ENCODE data around the gene BRF1. TPM values are rescaled to one million over a fixed set of nuclear protein-coding genes. Genes with fewer than 3 reads are reported as not detected.
A peak's percentile ranks its signal among the peaks of the same experiment; 100 is the strongest.

Gene BRF1
- total RNA-seq, 2 donors from 2014 or later: 16.2 to 17.2 TPM

DNA sequence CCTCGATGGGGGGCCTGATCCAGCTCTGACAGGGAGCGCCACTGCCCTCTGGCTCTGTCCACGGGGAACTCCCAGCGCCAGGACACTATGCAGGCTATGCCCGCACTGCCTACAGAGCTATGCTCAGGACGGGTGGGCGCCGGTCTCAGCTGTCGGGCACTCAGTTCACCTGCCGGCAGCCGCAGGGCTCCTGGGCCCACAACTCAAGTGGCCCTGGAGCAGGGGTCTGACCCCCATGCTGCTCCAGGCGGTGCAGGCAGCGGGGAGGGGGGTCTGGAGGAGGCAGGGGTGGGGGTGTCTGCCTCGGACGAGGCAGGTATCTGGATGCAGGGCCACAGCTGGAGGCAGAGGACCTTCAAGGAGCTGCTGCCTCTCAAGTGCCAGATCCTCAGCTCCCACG is 91.2 kb downstream of the BRF1 start:
- TF ChIP-seq, protein P1, sequence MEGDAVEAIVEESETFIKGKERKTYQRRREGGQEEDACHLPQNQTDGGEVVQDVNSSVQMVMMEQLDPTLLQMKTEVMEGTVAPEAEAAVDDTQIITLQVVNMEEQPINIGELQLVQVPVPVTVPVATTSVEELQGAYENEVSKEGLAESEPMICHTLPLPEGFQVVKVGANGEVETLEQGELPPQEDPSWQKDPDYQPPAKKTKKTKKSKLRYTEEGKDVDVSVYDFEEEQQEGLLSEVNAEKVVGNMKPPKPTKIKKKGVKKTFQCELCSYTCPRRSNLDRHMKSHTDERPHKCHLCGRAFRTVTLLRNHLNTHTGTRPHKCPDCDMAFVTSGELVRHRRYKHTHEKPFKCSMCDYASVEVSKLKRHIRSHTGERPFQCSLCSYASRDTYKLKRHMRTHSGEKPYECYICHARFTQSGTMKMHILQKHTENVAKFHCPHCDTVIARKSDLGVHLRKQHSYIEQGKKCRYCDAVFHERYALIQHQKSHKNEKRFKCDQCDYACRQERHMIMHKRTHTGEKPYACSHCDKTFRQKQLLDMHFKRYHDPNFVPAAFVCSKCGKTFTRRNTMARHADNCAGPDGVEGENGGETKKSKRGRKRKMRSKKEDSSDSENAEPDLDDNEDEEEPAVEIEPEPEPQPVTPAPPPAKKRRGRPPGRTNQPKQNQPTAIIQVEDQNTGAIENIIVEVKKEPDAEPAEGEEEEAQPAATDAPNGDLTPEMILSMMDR (IDR thresholded peaks at IDR 0.05): no peak
- Histone ChIP-seq H3K27me3 (no peaks in the 10 kb centered on the region), H3K36me3 (peaks cover 12% of the 10 kb centered on the region), H3K4me1 (peaks cover 0 to 32% of the 10 kb centered on the region in 2 donors), H3K27ac (no peak overlapping the region), H3K9me3 (no peaks in the 10 kb centered on the region), H3K4me3 (no peak overlapping the region)
- DNase-seq (ENCODE audit: low spot score): no peak

DNA sequence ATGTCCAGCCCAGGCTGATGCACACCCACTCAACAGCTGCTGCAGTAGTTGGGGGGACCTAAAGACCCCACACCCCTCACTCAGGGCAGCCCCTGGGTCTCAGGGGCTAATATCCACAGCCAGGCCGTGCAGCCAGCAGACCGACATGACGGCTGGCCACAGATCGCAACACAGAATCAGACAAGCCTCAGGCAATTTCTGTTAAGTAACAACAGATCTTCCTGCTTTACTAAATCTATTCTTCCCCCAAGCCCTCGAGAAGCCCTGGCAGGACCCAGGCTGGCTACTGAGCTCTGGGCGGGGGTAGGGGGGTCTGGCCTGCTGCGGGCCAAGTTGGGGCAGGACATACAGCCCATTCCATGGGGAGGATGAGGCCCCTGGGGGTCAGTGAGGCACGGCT is 91.7 kb downstream of the BRF1 start:
- TF ChIP-seq, protein P1 (IDR thresholded peaks at IDR 0.05): no peak
- H3K36me3 ChIP-seq: peaks cover 12% of the 10 kb centered on the region
- H3K4me1 ChIP-seq: peaks cover 0 to 37% of the 10 kb centered on the region in 2 donors
- H3K4me3 ChIP-seq: no peak overlapping the region
- H3K27ac ChIP-seq: no peak overlapping the region
- no peak for DNase-seq (ENCODE audit: low spot score)
- no peaks in the 10 kb centered on the region for H3K9me3 ChIP-seq
- no peaks in the 10 kb centered on the region for H3K27me3 ChIP-seq

DNA sequence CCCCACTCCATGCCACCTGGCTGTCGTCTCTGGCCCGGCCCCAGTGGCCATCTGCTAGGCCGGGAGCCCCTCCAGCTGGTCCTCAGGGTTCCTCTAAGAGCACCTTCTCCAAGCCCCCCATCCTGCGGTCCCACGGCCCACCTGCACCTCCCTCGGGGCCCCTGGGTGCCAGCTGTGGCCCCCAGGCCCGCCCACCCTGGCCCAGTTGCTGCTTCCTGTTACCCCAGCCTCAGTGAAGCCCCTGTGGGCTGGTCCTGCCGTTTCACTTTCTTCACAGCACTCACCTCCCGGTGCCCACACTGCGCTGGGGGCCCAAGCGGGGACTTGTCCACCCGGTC is 92.1 kb downstream of the BRF1 start:
- H3K9me3 ChIP-seq: no peaks in the 10 kb centered on the region
- TF ChIP-seq, protein P1 (IDR thresholded peaks at IDR 0.05): no peak
- peaks cover 12% of the 10 kb centered on the region for H3K36me3 ChIP-seq
- H3K27ac ChIP-seq: no peak overlapping the region
- no peak overlapping the region for H3K4me3 ChIP-seq
- peaks cover 0 to 41% of the 10 kb centered on the region in 2 donors for H3K4me1 ChIP-seq
- H3K27me3 ChIP-seq: no peaks in the 10 kb centered on the region
- no peak for DNase-seq (ENCODE audit: low spot score)

DNA sequence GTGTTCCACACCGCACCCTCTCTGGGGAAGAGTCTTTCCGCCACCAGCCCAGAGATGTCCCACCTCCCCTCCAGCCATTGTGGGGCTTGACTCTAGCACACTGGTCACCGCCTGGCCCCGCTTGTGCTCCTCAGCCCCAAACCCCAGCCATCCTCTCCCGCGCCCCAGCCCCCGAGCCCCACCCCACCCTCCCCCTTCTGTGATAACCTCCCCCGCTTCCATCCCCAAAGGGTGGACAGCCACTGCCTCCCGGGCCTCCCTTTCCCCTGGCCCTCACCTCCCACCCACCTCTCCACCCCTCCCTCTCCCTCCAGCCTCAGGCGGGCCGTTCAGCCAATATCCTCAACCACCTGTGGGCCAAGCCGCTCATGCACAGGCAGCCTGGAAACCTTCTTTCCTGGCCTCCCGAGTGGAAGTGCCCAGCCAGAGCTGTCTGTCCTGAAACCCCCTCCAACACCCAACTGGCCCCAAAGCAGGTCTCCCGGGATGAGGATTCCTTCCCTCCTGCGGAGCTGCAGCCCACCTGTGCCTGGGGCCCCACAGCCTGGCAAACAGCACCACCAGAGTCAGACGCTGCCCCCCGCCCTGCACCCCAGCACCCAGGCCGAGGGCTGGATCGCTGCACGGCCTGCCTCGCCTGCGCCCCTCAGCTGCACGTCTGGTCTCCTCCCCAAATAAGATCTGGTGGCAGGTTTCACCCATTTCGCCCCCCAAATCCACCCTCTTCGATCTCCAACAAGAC is 92.6 kb downstream of the BRF1 start:
- Histone ChIP-seq H3K4me3 (no peak overlapping the region), H3K9me3 (no peaks in the 10 kb centered on the region), H3K27ac (no peak overlapping the region), H3K27me3 (no peaks in the 10 kb centered on the region), H3K36me3 (peaks cover 10% of the 10 kb centered on the region), H3K4me1 (peaks cover 0 to 46% of the 10 kb centered on the region in 2 donors)
- DNase-seq (ENCODE audit: low spot score): no peak
- TF ChIP-seq, protein P1 (IDR thresholded peaks at IDR 0.05): no peak

DNA sequence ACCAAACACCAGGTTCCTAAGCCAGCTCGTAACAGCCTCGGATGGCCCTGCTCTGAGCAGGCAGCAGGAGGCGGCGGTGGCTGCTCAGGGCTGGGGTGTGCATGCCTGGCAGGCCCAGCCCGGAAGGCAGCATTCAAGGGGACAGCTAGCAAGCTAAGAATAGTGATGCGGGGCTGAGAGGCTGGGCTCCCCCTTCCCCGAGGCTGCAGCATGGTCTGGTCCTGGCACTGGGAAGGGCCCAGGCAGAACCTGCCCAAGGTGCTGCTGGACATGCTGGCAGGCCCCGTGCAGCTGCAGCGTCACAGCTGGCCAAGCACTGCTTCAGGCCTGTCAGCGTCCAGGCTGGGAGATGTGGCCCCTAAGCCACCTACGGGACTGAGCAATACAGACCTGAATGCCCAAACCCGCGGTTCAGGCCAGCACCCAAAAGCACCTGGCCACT is 93.3 kb downstream of the BRF1 start:
- peaks cover 0 to 53% of the 10 kb centered on the region in 2 donors for H3K4me1 ChIP-seq
- H3K9me3 ChIP-seq: no peaks in the 10 kb centered on the region
- H3K27me3 ChIP-seq: no peaks in the 10 kb centered on the region
- DNase-seq (ENCODE audit: low spot score): no peak
- no peak overlapping the region for H3K4me3 ChIP-seq
- H3K27ac ChIP-seq: peak overlapping the region in 1 of 2 donors; percentile 15
- TF ChIP-seq, protein P1 (IDR thresholded peaks at IDR 0.05): peak in 1 of 2 donors; percentile 31
- H3K36me3 ChIP-seq: peaks cover 7% of the 10 kb centered on the region

DNA sequence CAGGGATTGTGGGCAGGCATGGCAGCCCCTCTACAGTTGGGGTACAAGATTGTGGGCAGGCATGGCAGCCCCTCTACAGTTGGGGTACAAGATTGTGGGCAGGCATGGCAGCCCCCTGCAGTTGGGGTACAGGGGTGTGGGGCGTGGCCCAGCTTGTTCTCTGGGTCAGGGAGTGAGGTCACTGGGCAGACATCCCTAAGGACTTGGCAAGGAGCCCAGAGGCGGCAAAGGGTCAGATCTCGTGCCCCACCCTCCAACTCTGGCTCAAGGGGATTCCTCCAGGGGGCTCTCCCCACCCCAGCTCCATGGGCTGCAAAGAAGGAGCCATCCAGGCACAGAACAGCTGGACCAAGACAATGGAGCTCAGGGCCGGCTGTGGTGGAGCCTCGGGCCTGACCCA is 93.9 kb downstream of the BRF1 start:
- TF ChIP-seq, protein P1 (IDR thresholded peaks at IDR 0.05): no peak
- Histone ChIP-seq H3K4me3 (no peak overlapping the region), H3K4me1 (peaks cover 0 to 59% of the 10 kb centered on the region in 2 donors), H3K9me3 (no peaks in the 10 kb centered on the region), H3K27ac (peak overlapping the region in 1 of 2 donors; percentile 15), H3K27me3 (no peaks in the 10 kb centered on the region), H3K36me3 (peaks cover 7% of the 10 kb centered on the region)
- no peak for DNase-seq (ENCODE audit: low spot score)

Measured in right atrium auricular region (tissue), 2 donors.